Stimulated activated CD4-positive, alpha-beta T cell treated with anti-CD3 and anti-CD28 coated beads, Interleukin-12 subunit alpha, Interleukin-12 subunit beta, amount 100 ng/mL, for 24 hours (primary cell): Measurements from ENCODE around the gene MBTPS1.

Experiments
- DNase-seq, 2 experiments: peaks; one replicate each; pipeline ENCODE4 v3.0.0-alpha.2; 2020; ENCODE audit warnings: low read depth in 2 of 2

MBTPS1 gene

GRCh38 chr16:84052071-84052622 is 64.6 kb downstream of the MBTPS1 start:
- DNase-seq, result no peak

- DNase-seq, result no peak
Measured at GRCh38 chr16:84050316-84050715, 66.4 kb downstream of the MBTPS1 start.

- no peak for DNase-seq
Measured at GRCh38 chr16:84049403-84050060, 67.2 kb downstream of the MBTPS1 start.

- no peak for DNase-seq
Measured at GRCh38 chr16:84048871-84049270, 67.9 kb downstream of the MBTPS1 start.

GRCh38 chr16:84048270-84048669 is 68.5 kb downstream of the MBTPS1 start:
- no peak for DNase-seq

GRCh38 chr16:84047626-84048025 is 69.1 kb downstream of the MBTPS1 start:
- no peak for DNase-seq

- DNase-seq, result no peak
Measured at GRCh38 chr16:84047206-84047605, 69.5 kb downstream of the MBTPS1 start.

- no peak for DNase-seq
Measured at GRCh38 chr16:84045818-84046470, 70.8 kb downstream of the MBTPS1 start.

GRCh38 chr16:84045001-84045817 is 71.5 kb downstream of the MBTPS1 start:
- DNase-seq, result no peak

- no peak for DNase-seq
Measured at GRCh38 chr16:84044118-84044488, 72.6 kb downstream of the MBTPS1 start.

GRCh38 chr16:84043486-84044117 is 73.1 kb downstream of the MBTPS1 start:
- no peak for DNase-seq

GRCh38 chr16:84042879-84043485 is 73.8 kb downstream of the MBTPS1 start:
- no peak for DNase-seq

- DNase-seq, result no peak
Measured at GRCh38 chr16:84042308-84042878, 74.3 kb downstream of the MBTPS1 start, which contains the start of gene SLC38A8. TSS of gene SLC38A8 (minus strand) at chr16:84042795. CDS start at chr16:84042157, 638 bp downstream.

- no peak for DNase-seq
Measured at GRCh38 chr16:84041881-84042280, 74.9 kb downstream of the MBTPS1 start.

GRCh38 chr16:84040823-84041820 is 75.6 kb downstream of the MBTPS1 start:
- DNase-seq, result no peak

- no peak for DNase-seq
Measured at GRCh38 chr16:84040226-84040822, 76.4 kb downstream of the MBTPS1 start.

GRCh38 chr16:84039696-84040095 is 77.0 kb downstream of the MBTPS1 start:
- DNase-seq, result no peak

GRCh38 chr16:84038469-84038868 is 78.3 kb downstream of the MBTPS1 start:
- DNase-seq, result no peak

GRCh38 chr16:84036982-84037425 is 79.7 kb downstream of the MBTPS1 start:
- DNase-seq, result no peak
